ENCODE measurements around the gene TENT5C. TPM values are rescaled to one million over a fixed set of nuclear protein-coding genes. Genes with fewer than 3 reads are reported as not detected.

Gene TENT5C
- total and polyA plus RNA-seq, 2 of the 8 experiments (the other 6 are each of a cell fraction or from before 2014, with no cell fraction given), result 0.38 to 0.99 TPM

DNA sequence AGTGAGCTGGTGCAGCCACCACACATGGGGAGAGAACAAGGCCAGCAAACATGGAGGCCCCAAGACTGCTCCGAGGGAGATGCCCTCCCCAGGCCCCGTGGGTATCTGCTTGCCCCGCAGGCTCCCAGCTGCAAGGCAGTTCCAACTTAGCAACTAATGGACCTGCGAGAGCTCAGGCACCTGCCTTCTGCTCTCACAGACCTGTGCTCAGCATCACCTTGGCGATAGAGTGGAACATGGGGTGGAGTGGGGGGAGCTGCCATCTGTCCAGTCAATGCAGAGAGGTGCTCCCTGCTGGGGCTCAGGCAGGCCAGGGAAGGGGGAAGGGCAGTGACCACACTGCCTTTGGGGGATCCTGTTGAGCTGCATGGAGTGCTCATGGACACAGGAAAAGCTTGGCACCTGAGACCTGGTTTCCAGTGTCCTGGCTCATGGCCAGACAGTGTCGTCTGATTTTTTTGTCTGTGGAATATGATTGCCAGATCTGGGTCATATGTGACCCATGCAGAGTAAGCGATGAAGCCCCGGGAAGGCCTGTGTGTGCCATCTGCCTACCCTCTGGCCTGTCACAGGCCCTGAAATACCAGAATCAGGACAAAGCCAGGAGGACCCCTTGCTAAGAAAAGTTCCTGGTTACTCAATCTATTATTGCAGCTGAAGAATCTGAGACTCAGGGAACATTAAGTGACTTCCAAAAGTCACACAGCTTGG is 39.9 kb upstream of the TENT5C start (continued):
- TF ChIP-seq NANOG (IDR thresholded peaks at IDR 0.05; ENCODE audit: insufficient read depth, low read depth, low read length, poor library complexity, severe bottlenecking), result no peak
- TF ChIP-seq SIRT6 (IDR thresholded peaks at IDR 0.05; ENCODE audit: low read length), result no peak
- no peak for TF ChIP-seq SP2 (IDR thresholded peaks at IDR 0.05; ENCODE audit: low read length)
- TF ChIP-seq, protein P1, sequence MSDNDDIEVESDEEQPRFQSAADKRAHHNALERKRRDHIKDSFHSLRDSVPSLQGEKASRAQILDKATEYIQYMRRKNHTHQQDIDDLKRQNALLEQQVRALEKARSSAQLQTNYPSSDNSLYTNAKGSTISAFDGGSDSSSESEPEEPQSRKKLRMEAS (IDR thresholded peaks at IDR 0.05), result no peak
- no peak for TF ChIP-seq CHD1 (IDR thresholded peaks at IDR 0.05; ENCODE audit: low read depth, low read length)
- TF ChIP-seq HDAC6 (IDR thresholded peaks at IDR 0.05; ENCODE audit: low read depth, low read length), result no peak
- TF ChIP-seq EZH2 (IDR thresholded peaks at IDR 0.05; ENCODE audit: low read depth, low read length, severe bottlenecking), result no peak
